ENCODE results near the gene CATSPER2. TPM values are rescaled to one million over a fixed set of nuclear protein-coding genes. Genes with fewer than 3 reads are reported as not detected.

The CATSPER2 gene
- total and polyA plus RNA-seq, 2 experiments from 2014 or later = 0.83 to 0.99 TPM

Small RNA genes lying within 50 kb of the gene (small RNA-seq; reads per million reads assigned to genes)
- gene PDIA3P2 (not detected), gene RNU6-554P (not detected), gene RNU6-610P (not detected)

Other genes starting within 250 kb of the CATSPER2 start
- gene TP53BP1, start 155.7 kb downstream of the CATSPER2 start, total RNA-seq = 36.9 and 46.8 TPM in 2 replicates
- gene TP53BP1, start 155.7 kb downstream of the CATSPER2 start, polyA plus RNA-seq = 16.5 and 16.6 TPM in 2 replicates
- gene MAP1A, start 131.2 kb downstream of the CATSPER2 start, total RNA-seq = 6.7 and 9.5 TPM in 2 replicates
- gene MAP1A, start 131.2 kb downstream of the CATSPER2 start, polyA plus RNA-seq = 7.2 and 7.3 TPM in 2 replicates
- gene PPIP5K1, start 58.6 kb downstream of the CATSPER2 start, total RNA-seq = 15.1 and 20.8 TPM in 2 replicates
- 6.5 and 7.3 TPM in 2 replicates for gene PPIP5K1, start 58.6 kb downstream of the CATSPER2 start, polyA plus RNA-seq
- 4.3 and 5.3 TPM in 2 replicates for gene CKMT1B, start 54.8 kb downstream of the CATSPER2 start, total RNA-seq
- gene CKMT1B, start 54.8 kb downstream of the CATSPER2 start, polyA plus RNA-seq = 4.1 and 7.8 TPM in 2 replicates
- gene STRC, start 30.0 kb downstream of the CATSPER2 start, total RNA-seq = 0.23 and 0.44 TPM in 2 replicates
- gene STRC, start 30.0 kb downstream of the CATSPER2 start, polyA plus RNA-seq = 0.47 and 2.0 TPM in 2 replicates
- 3.3 and 7.7 TPM in 2 replicates for gene CKMT1A, start 45.0 kb upstream of the CATSPER2 start, total RNA-seq
- 8.2 and 10.2 TPM in 2 replicates for gene CKMT1A, start 45.0 kb upstream of the CATSPER2 start, polyA plus RNA-seq
- gene PDIA3, start 97.6 kb upstream of the CATSPER2 start, total RNA-seq = 433 and 496 TPM in 2 replicates
- 1,326 and 1,358 TPM in 2 replicates for gene PDIA3, start 97.6 kb upstream of the CATSPER2 start, polyA plus RNA-seq
- gene ELL3, start 128.1 kb upstream of the CATSPER2 start, total RNA-seq = 5.0 and 7.7 TPM in 2 replicates
- 4.5 and 6.4 TPM in 2 replicates for gene ELL3, start 128.1 kb upstream of the CATSPER2 start, polyA plus RNA-seq
- gene SERF2, start 143.5 kb upstream of the CATSPER2 start, total RNA-seq = 958 and 1,175 TPM in 2 replicates
- 2,443 and 2,578 TPM in 2 replicates for gene SERF2, start 143.5 kb upstream of the CATSPER2 start, polyA plus RNA-seq
- gene SERINC4, start 151.4 kb upstream of the CATSPER2 start, total RNA-seq = 0.10 and 0.24 TPM in 2 replicates
- gene SERINC4, start 151.4 kb upstream of the CATSPER2 start, polyA plus RNA-seq = not detected in 2 replicates
- gene HYPK, start 151.8 kb upstream of the CATSPER2 start, total RNA-seq = 5.8 and 10.4 TPM in 2 replicates
- 12.8 and 19.2 TPM in 2 replicates for gene HYPK, start 151.8 kb upstream of the CATSPER2 start, polyA plus RNA-seq
- 26.9 and 37.8 TPM in 2 replicates for gene MFAP1, start 175.8 kb upstream of the CATSPER2 start, total RNA-seq
- gene MFAP1, start 175.8 kb upstream of the CATSPER2 start, polyA plus RNA-seq = 30.9 and 36.9 TPM in 2 replicates
- 4.7 and 7.6 TPM in 2 replicates for gene WDR76, start 178.2 kb upstream of the CATSPER2 start, total RNA-seq
- 0.69 and 1.8 TPM in 2 replicates for gene WDR76, start 178.2 kb upstream of the CATSPER2 start, polyA plus RNA-seq

All from hepatocyte (in vitro differentiated cells).